ENCODE measurements around the gene TFDP1.
A peak's percentile ranks its signal among the peaks of the same experiment; 100 is the strongest.
"Not testable (repeated sequence)": the region's sequence is repeated elsewhere in the genome, so short reads cannot be mapped to it uniquely, and the experiment has no call there.

The TFDP1 gene

DNA sequence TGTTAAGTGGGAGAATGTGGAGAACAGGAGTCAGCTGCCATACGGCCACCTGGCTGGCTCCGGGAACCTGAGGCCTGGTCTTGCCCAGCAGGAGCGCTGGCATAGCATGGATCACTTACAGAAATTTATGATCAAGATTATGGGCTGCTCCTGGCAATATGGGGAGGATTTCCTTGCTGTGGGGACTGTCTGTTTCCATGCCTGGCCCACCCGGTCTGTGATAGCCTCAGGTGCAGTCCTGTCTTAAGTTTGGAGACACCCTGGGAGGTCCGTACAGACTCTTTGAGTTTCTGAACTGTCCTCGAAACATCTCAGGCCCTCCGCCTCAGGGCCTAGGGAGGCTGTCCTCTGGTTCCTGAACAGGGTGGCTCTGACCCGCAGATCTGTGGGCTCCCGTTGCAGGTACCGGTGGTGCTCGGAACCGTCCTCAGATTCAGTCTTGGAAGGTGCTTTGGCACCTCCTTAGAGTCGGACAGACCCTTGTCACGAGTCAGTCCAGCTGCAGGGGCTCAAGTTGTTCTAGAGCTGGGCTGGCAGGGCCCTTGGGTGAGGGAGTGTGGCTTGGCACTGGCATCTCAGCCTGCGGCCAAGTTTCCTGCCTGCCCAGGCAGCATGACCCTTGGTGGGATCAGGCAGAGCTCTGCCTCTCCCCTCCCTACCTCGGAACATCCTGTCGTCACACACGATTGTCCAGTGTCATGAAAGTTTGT lies 4.9 kb downstream of the TFDP1 start:
- H3K36me3 ChIP-seq (ENCODE audit: low read depth), result peaks cover 65% of the 10 kb centered on the region

DNA sequence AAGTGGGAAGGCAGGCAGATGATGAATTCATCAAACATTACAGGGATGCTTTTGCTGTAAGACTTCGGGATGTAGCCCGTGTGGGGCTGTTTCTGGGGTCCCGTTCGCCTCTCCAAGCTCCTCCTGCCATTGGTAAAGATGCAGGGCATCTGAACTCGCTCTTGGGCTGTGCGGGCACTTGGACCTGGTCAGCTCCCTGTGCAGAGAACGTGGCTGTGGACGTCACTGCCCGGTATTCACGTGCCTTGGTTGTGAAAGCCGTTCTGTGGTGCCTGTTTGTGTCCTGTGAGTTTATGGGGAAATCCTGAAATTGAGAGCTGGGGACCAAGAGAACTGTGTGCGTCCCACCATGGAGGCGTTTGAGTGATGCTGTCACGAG lies 5.4 kb downstream of the TFDP1 start:
- TF ChIP-seq, protein P1, sequence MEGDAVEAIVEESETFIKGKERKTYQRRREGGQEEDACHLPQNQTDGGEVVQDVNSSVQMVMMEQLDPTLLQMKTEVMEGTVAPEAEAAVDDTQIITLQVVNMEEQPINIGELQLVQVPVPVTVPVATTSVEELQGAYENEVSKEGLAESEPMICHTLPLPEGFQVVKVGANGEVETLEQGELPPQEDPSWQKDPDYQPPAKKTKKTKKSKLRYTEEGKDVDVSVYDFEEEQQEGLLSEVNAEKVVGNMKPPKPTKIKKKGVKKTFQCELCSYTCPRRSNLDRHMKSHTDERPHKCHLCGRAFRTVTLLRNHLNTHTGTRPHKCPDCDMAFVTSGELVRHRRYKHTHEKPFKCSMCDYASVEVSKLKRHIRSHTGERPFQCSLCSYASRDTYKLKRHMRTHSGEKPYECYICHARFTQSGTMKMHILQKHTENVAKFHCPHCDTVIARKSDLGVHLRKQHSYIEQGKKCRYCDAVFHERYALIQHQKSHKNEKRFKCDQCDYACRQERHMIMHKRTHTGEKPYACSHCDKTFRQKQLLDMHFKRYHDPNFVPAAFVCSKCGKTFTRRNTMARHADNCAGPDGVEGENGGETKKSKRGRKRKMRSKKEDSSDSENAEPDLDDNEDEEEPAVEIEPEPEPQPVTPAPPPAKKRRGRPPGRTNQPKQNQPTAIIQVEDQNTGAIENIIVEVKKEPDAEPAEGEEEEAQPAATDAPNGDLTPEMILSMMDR (IDR thresholded peaks at IDR 0.05; ENCODE audit: poor library complexity, severe bottlenecking), result no peak
- H3K9me3 ChIP-seq (ENCODE audit: severe bottlenecking), result no peaks in the 10 kb centered on the region
- DNase-seq (ENCODE audit: low spot score), result peak; percentile 32
- H3K27me3 ChIP-seq (ENCODE audit: insufficient read depth, poor library complexity, severe bottlenecking), result no peaks in the 10 kb centered on the region
- no peak for ATAC-seq (ENCODE audit: low read depth)
- H3K27ac ChIP-seq (ENCODE audit: poor library complexity, severe bottlenecking), result no peak overlapping the region
- H3K36me3 ChIP-seq (ENCODE audit: low read depth), result peaks cover 69% of the 10 kb centered on the region
- no peak overlapping the region for H3K4me3 ChIP-seq (ENCODE audit: severe bottlenecking)
- peaks cover 9% of the 10 kb centered on the region for H3K4me1 ChIP-seq (ENCODE audit: insufficient read depth, poor library complexity, severe bottlenecking)

More for the DNA sequence above, 4.9 kb downstream of the TFDP1 start:
- TF ChIP-seq, protein P1 (IDR thresholded peaks at IDR 0.05; ENCODE audit: poor library complexity, severe bottlenecking), result no peak
- ATAC-seq (ENCODE audit: low read depth), result no peak; the same call in 2 of the 3 replicates
- no peaks in the 10 kb centered on the region for H3K27me3 ChIP-seq (ENCODE audit: insufficient read depth, poor library complexity, severe bottlenecking)
- no peak overlapping the region for H3K4me3 ChIP-seq (ENCODE audit: severe bottlenecking)
- peaks cover 9% of the 10 kb centered on the region for H3K4me1 ChIP-seq (ENCODE audit: insufficient read depth, poor library complexity, severe bottlenecking)
- no peaks in the 10 kb centered on the region for H3K9me3 ChIP-seq (ENCODE audit: severe bottlenecking)
- DNase-seq (ENCODE audit: low spot score), result peak; percentile 33
- no peak overlapping the region for H3K27ac ChIP-seq (ENCODE audit: poor library complexity, severe bottlenecking)

DNA sequence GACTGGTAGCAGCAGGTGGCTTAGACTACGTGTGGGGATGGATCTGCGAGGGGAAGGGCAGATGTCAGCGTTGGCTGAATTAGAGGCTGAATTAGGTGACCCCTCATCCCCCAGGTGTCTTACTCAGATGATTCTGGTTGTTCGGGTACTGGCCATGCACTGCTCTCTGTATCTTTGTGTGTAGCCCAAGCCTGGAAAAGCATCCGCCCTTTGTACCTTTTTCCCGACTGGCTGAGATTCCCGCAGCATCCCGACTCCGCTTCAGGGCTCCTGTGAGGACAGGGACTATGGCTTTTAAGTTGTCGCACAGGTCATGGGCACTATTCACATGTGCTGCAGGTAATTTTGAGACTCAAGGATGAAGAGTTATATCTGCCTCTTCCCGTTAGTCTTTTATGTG lies 7.2 kb downstream of the TFDP1 start:
- Histone ChIP-seq H3K4me1 (ENCODE audit: insufficient read depth, poor library complexity, severe bottlenecking) (no peaks in the 10 kb centered on the region), H3K4me3 (ENCODE audit: severe bottlenecking) (no peak overlapping the region), H3K9me3 (ENCODE audit: severe bottlenecking) (no peaks in the 10 kb centered on the region), H3K27me3 (ENCODE audit: insufficient read depth, poor library complexity, severe bottlenecking) (no peaks in the 10 kb centered on the region), H3K36me3 (ENCODE audit: low read depth) (peaks cover 74% of the 10 kb centered on the region), H3K27ac (ENCODE audit: poor library complexity, severe bottlenecking) (no peak overlapping the region)
- TF ChIP-seq, protein P1 (IDR thresholded peaks at IDR 0.05; ENCODE audit: poor library complexity, severe bottlenecking), result no peak
- DNase-seq (ENCODE audit: low spot score) (no peak), ATAC-seq (ENCODE audit: low read depth) (no peak)

DNA sequence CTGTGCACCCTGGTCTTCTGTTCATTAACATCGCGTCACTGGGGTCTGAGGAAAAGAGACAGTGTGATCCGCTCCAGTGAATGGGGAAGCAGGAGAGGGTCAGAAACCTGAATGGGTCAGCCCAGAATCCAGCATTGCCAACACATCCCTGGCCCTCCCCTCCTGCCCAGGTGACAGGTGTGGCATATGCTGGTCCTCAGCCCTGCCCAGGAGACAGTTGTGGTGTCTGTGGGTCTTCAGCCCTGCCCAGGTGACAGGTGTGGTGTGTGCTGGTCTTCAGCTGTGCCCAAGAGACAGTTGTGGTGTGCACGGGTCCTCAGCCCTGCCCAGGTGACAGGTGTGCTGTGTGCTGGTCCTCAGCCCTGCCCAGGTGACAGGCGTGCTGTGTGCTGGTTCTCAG lies 8.0 kb downstream of the TFDP1 start:
- no peak overlapping the region for H3K27ac ChIP-seq (ENCODE audit: poor library complexity, severe bottlenecking)
- DNase-seq (ENCODE audit: low spot score) (peak; percentile 15), ATAC-seq (ENCODE audit: low read depth) (no peak)
- no peak overlapping the region for H3K4me3 ChIP-seq (ENCODE audit: severe bottlenecking)
- H3K4me1 ChIP-seq (ENCODE audit: insufficient read depth, poor library complexity, severe bottlenecking), result no peaks in the 10 kb centered on the region
- no peaks in the 10 kb centered on the region for H3K9me3 ChIP-seq (ENCODE audit: severe bottlenecking)
- H3K27me3 ChIP-seq (ENCODE audit: insufficient read depth, poor library complexity, severe bottlenecking), result no peaks in the 10 kb centered on the region
- H3K36me3 ChIP-seq (ENCODE audit: low read depth), result peaks cover 73% of the 10 kb centered on the region
- TF ChIP-seq, protein P1 (IDR thresholded peaks at IDR 0.05; ENCODE audit: poor library complexity, severe bottlenecking), result no peak

DNA sequence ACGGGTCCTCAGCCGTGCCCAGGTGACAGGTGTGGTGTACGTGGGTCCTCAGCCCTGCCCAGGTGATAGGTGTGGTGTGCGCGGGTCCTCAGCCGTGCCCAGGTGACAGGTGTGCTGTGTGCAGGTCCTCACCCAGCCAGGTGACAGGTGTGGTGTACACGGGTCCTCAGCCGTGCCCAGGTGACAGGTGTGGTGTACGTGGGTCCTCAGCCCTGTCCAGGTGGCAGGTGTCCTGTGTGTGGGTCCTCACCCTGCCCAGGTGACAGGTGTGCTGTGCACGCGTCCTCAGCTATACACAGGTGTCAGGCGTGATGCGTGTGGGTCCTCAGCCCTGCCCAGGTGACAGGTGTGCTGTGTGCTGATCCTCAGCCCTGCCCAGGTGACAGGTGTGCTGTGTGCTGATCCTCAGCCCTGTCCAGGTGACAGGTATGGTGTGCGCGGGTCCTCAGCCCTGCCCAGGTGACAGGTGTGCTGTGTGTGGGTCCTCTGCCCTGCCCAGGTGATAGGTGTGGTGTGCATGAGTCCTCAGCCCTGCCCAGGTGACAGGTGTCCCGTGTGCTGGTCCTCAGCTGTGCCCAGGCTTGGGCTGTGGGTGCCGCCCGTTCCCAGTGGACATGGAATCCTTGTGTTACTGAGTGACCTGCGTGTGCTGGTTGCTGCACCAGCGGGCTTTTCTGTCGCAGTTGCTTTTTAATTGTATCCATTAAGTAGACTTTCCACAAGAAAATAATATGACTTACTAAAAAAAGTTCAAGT lies 9.7 kb downstream of the TFDP1 start:
- peaks cover 74% of the 10 kb centered on the region for H3K36me3 ChIP-seq (ENCODE audit: low read depth)
- H3K4me1 ChIP-seq (ENCODE audit: insufficient read depth, poor library complexity, severe bottlenecking); H3K9me3 ChIP-seq (ENCODE audit: severe bottlenecking); H3K27ac ChIP-seq (ENCODE audit: poor library complexity, severe bottlenecking); ATAC-seq (ENCODE audit: low read depth); H3K27me3 ChIP-seq (ENCODE audit: insufficient read depth, poor library complexity, severe bottlenecking); H3K4me3 ChIP-seq (ENCODE audit: severe bottlenecking): not testable (repeated sequence)
- DNase-seq (ENCODE audit: low spot score), result peak; percentile 30

Measured in RWPE2 (cell line).